GM19324 (cell line): Measurements from ENCODE around the gene COPS3.

Experiments
- ATAC-seq: cut with Tn5 transposase; IDR thresholded peaks from one replicate; pipeline ENCODE4 v1.9.1; 2021; ENCODE audit warnings: mild to moderate bottlenecking, moderate library complexity; ENCODE audit not compliant: unreplicated experiment, low FRiP score

The COPS3 gene

DNA sequence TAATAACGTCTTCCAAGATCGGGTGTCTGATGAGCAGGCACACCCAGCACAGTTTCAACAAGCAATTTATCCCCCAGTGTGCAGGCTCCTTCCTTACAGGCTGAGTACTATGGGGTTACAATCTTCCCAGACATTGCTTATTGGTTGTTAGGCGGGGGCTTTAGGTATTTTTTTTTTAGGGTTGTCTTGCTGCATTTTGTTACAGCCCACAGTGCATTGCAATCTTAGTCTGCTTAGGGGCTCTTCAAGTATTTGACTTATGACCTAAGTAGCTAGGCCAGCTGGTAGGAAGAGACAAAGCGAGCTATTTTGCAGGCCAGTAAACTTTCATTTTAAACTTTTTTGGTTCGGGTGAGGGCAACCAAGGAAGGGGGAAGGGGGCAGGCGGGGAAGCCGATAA, 80.7 kb downstream of the COPS3 start:
- no peak for ATAC-seq

DNA sequence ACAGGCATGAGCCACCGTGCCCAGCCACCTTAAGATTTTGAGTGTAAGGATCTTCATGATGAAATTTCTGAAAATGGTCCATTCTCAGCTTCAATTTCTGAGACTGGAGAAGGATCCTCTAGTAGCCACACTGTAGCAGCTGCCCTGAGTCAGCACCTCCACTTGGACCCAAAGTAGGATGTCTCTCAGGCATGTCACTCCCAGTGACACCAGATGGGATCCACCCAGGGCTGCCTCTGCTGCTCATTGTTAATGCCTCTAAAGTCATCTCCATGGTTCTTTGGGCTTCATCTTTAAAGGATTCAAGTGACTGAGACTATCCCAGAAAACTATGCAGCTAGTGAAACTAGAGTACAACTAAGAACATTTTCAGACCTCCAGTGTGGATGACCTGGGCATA, 82.8 kb downstream of the COPS3 start:
- no peak for ATAC-seq

DNA sequence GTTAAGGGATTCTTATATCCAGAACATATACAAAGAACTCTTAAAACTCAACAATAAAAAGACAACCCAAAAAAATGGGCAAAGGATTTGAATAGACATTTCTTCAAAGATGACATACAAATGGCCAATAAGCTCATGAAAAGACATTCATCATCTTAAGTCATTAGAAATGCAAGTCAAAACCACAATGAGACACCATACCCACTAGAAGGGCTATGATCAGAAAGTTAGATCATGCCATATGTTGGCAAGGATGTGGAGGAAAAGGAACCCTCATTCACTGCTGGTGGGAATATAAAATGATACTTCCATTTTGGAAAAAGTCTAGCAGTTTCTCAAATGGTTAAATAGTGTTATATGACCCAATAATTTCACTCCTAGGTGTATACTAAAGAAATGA, 84.3 kb downstream of the COPS3 start:
- ATAC-seq: no peak
